Right renal pelvis (tissue), 4 donors: ENCODE measurements around the gene SORT1. TPM values are rescaled to one million over a fixed set of nuclear protein-coding genes. Genes with fewer than 3 reads are reported as not detected.

Experiments used
- DNase-seq, 4 donors: peaks; one replicate each; pipeline ENCODE4 v3.0.0-alpha.2; 2013; ENCODE audit warnings: low read depth in 4 of 4, low spot score in 3 of 4, missing footprints in 1 of 4
- polyA plus RNA-seq, 4 donors: library from polyadenylated mRNA; unstranded; fragments of 120-200 nt; gene quantifications; one replicate each; pipeline ENCODE4 v1.2.1, GENCODE V29; 2013; ENCODE audit not compliant: insufficient read length in 4 of 4

Gene SORT1
- polyA plus RNA-seq, 4 donors: 54.6 to 66.3 (median 62.6) TPM

GRCh38 chr1:109263597-109264378 lies 133.9 kb downstream of the SORT1 start:
- peak in 2 of 4 donors; percentile 61 to 71 for DNase-seq

- DNase-seq: no peak
These were observed 134.5 kb downstream of the SORT1 start for GRCh38 chr1:109263234-109263596.

- no peak for DNase-seq
These were observed 135.3 kb downstream of the SORT1 start for GRCh38 chr1:109262231-109263055.

- DNase-seq: no peak
These were observed 136.1 kb downstream of the SORT1 start for GRCh38 chr1:109261578-109261977.

GRCh38 chr1:109261006-109261405 lies 136.7 kb downstream of the SORT1 start:
- DNase-seq: no peak

- DNase-seq: no peak
These were observed 137.8 kb downstream of the SORT1 start for GRCh38 chr1:109259674-109260557.

Other genes with a start within 250 kb of the SORT1 start
- 100 to 1,000 TPM; 127 to 138 (median 131) TPM for gene SARS1, start 184.0 kb downstream of the SORT1 start, polyA plus RNA-seq
- gene CELSR2, start 148.4 kb downstream of the SORT1 start, polyA plus RNA-seq: 10 to 100 TPM; 29.0 to 38.3 (median 34.0) TPM
- gene PSRC1, start 114.8 kb downstream of the SORT1 start, polyA plus RNA-seq: 10 to 100 TPM; 22.1 to 28.3 (median 26.6) TPM
- under 1 TPM in 2 of 4 donors, not detected in 2; 0.14 to 0.26 TPM for gene MYBPHL, start 90.9 kb downstream of the SORT1 start, polyA plus RNA-seq
- gene PSMA5, start 28.5 kb upstream of the SORT1 start, polyA plus RNA-seq: 100 to 1,000 TPM in 3 of 4 donors, 10 to 100 TPM in 1; 98.8 to 111 (median 106) TPM
- gene SYPL2, start 68.6 kb upstream of the SORT1 start, polyA plus RNA-seq: 10 to 100 TPM in 2 of 4 donors, 1 to 10 TPM in 2; 6.5 to 12.5 (median 10.3) TPM
- gene ATXN7L2, start 86.0 kb upstream of the SORT1 start, polyA plus RNA-seq: 10 to 100 TPM in 2 of 4 donors, 1 to 10 TPM in 2; 9.0 to 10.2 (median 9.8) TPM
- gene CYB561D1, start 96.2 kb upstream of the SORT1 start, polyA plus RNA-seq: 1 to 10 TPM; 8.1 to 9.3 (median 9.2) TPM
- gene AMIGO1, start 111.8 kb upstream of the SORT1 start, polyA plus RNA-seq: 1 to 10 TPM; 8.0 to 9.1 (median 9.0) TPM
- under 1 TPM; 0.49 to 0.91 (median 0.90) TPM for gene GPR61, start 142.0 kb upstream of the SORT1 start, polyA plus RNA-seq
- gene GNAI3, start 150.7 kb upstream of the SORT1 start, polyA plus RNA-seq: 10 to 100 TPM; 12.2 to 14.2 (median 13.7) TPM
- gene GNAT2, start 221.7 kb upstream of the SORT1 start, polyA plus RNA-seq: under 1 TPM in 1 of 4 donors, not detected in 3; 0.06 TPM
- 10 to 100 TPM; 46.1 to 49.2 (median 48.4) TPM for gene AMPD2, start 221.9 kb upstream of the SORT1 start, polyA plus RNA-seq